AG04449 (cell line): Measurements from ENCODE around the gene MLPH.

ENCODE experiments used
- CTCF ChIA-PET: fragments of 350-600 bp; formaldehyde crosslinking; extraction: SDS; loops from one replicate; lab custom pipeline; 2021; ENCODE audit warnings: antibody characterized with exemption; lab: Yijun Ruan, JAX
- POLR2A ChIA-PET: fragments of 400-600, 350-600 bp; formaldehyde crosslinking; extraction: SDS; loops from one replicate; lab custom pipeline; 2020; ENCODE audit warnings: antibody characterized with exemption, inconsistent platforms; lab: Yijun Ruan, JAX
- DNase-seq: peaks from one replicate; pipeline ENCODE4 v3.0.0-alpha.2; 2010; ENCODE audit warnings: low read depth, low spot score
- H3K4me3 ChIP-seq: 2 replicates; pipeline ENCODE4 v1.5.1; 2011; ENCODE audit warnings: low read depth, mild to moderate bottlenecking, control low read depth, low read length
- TF ChIP-seq, protein P1 (sequence below): IDR thresholded peaks from one replicate; pipeline ENCODE4 v1.5.1; 2011; ENCODE audit warnings: mild to moderate bottlenecking, moderate library complexity, low read length, control low read depth, inconsistent platforms; ENCODE audit not compliant: insufficient read depth; ENCODE audit errors: missing control alignments

MLPH gene

DNA sequence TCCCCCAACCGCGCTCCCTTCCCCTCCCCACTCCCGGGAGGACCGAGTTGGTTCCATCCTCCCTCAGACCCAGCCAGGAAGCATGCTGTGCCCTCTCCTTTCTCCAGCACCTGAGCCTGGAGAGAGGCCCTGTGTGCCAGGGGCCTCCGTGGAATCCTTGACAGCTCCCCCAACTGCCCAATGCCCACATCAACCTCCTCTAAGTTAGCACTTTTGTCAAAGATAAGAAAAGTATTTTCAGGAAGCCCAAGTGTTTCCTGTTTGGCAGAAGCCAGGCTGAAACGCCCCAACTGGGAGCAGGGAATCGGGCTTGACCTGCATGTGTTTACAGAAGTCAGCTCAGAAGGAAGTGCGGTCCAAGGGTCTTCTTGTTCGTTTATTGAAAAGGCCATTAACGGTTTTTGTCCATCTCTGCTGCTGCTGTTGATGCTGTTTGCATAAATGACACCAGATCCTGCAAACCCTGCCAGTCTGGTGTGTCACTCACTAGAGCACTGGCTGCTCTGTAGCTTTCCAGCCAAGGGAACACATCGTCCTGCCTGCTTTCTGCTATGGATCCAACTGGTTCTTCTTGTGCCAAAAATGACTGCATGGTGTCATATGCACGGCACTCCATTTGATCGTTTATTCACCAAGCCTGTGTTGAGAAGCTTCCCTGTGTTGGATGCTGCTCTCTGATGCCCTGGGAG is 37.7 kb upstream of the MLPH start:
- ChIA-PET CTCF (interaction anchor here (1.0 to 10.5 kb wide), 10 partner anchors 7 to 123 kb away, joined by 3 to 115 read pairs (median 25); no protein-coding TSS in a partner anchor), POLR2A (no interaction called here)

DNA sequence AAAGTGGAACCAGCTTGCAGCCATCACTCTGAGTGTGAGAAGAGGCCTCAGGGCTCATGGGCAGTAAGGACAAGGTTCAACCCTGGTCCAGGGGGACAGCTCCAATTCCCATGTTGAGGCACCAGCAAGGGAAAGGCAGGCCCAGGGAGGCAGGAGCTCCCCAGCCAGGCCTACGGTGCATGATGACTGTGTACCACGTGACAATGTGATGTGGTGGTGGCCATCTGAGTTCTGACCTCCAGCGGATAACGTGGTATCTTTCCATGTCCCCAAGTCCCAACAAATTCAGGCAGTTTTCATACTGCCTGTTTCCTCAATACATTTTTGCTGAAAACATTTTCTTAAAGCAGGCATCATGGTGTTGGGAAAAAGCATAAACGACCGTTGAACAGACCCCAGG is 36.9 kb upstream of the MLPH start:
- TF ChIP-seq, protein P1, sequence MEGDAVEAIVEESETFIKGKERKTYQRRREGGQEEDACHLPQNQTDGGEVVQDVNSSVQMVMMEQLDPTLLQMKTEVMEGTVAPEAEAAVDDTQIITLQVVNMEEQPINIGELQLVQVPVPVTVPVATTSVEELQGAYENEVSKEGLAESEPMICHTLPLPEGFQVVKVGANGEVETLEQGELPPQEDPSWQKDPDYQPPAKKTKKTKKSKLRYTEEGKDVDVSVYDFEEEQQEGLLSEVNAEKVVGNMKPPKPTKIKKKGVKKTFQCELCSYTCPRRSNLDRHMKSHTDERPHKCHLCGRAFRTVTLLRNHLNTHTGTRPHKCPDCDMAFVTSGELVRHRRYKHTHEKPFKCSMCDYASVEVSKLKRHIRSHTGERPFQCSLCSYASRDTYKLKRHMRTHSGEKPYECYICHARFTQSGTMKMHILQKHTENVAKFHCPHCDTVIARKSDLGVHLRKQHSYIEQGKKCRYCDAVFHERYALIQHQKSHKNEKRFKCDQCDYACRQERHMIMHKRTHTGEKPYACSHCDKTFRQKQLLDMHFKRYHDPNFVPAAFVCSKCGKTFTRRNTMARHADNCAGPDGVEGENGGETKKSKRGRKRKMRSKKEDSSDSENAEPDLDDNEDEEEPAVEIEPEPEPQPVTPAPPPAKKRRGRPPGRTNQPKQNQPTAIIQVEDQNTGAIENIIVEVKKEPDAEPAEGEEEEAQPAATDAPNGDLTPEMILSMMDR = no peak
- ChIA-PET POLR2A (no interaction called here), CTCF (interaction anchor here (1.1 to 10.5 kb wide), 8 partner anchors 8 to 122 kb away, joined by 4 to 115 read pairs (median 28); no protein-coding TSS in a partner anchor)
- DNase-seq = no peak
- no peak overlapping the region for H3K4me3 ChIP-seq

More for the DNA sequence above, 37.7 kb upstream of the MLPH start:
- H3K4me3 ChIP-seq = no peak overlapping the region
- no peak for DNase-seq
- TF ChIP-seq, protein P1 = no peak

DNA sequence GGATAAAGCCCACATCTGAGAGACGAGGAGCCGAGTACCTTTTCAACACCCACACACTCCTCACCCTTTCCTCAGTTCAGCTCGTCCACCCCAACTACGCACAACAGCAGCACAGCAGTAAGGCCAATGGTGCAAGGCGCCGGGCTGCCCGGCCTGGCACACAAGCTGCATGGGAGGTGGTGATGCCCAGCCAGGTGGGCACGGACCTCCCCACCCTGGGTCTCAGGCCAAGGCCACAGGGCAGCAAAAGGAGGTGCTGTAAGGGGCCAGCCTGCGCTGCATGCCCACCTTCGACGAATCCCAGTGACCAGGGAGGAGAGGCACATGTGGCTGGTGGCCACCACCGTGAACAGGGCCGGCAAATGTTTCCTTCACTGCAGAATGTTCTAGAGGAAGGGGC is 36.5 kb upstream of the MLPH start:
- TF ChIP-seq, protein P1 = no peak
- POLR2A ChIA-PET = no interaction called here
- CTCF ChIA-PET = interaction anchor here (1.1 to 10.5 kb wide), 12 partner anchors 9 to 294 kb away, joined by 4 to 115 read pairs (median 20); no protein-coding TSS in a partner anchor
- no peak overlapping the region for H3K4me3 ChIP-seq
- DNase-seq = no peak

DNA sequence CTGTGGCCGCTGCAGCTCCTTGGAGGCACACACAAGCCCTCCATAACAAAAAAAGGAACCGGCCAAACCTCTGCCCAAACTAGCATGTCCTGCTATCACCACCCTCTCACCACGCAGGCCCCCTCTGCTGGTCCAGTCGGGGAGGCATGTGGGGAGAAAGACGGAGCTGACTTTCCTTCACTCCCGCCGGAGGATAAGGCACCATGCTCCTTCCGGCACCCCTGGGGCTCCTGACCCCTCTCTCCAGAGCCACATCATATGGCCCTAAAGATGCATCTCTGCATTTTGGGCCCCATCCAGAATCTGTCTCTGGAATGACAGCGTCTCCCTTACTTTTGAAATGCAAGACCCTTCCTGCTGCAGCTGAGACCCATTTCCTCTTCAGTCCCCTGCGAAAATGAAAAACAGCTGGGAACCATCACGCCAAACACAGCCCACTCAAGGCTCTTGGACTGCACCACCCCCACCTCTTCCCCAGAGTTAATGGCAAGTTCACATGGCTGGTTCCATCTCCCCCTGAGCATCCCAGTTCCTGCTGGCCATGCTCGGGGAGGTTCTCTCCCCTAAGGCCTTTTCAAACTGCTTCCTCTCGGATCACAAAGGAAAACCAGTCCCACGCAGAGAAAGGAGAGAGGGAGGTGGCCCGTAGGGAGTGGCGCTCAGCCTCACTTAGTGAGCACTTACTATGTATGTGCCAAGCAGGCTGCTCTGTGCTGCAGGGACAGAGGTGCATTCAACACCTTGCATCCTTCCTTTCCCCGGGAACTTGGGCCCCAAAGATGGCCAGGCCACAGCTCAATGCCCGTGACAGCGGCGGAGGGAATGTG is 35.2 kb upstream of the MLPH start:
- H3K4me3 ChIP-seq = no peak overlapping the region
- TF ChIP-seq, protein P1 = peak; percentile 81
- ChIA-PET POLR2A (interaction anchor here (0.7 to 1.0 kb wide), 6 partner anchors 10 to 263 kb away, joined by 3 to 4 read pairs (median 3); partner anchors contain the start of gene COL6A3), CTCF (interaction anchor here (1.1 to 10.5 kb wide), 15 partner anchors 9 to 297 kb away, joined by 3 to 115 read pairs (median 14); no protein-coding TSS in a partner anchor)
- DNase-seq = no peak

DNA sequence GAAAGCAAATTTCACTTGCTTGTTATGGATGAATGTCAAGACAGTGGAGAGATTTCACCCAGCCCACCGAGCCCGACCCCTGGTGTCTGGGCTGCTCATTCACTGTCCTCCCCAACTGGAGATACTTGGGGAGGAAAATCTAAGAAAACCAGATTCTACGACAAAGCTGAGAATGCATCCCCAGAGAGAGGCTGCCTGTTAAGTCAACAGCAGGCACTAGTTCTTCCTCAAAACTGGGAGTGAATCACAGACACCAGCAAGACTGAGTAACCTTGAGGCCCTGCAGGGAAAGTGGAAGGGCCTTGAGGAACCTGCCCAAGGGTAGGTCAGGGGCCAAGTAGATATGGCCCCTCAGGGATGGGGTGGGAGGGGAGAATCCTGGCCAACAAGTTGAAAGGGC is 34.2 kb upstream of the MLPH start:
- ChIA-PET CTCF (interaction anchor here (1.2 to 10.5 kb wide), 8 partner anchors 8 to 119 kb away, joined by 3 to 115 read pairs (median 20); no protein-coding TSS in a partner anchor), POLR2A (interaction anchor here (1.1 kb wide), 1 partner anchor 11 kb away, joined by 5 read pairs; no protein-coding TSS in a partner anchor)
- no peak overlapping the region for H3K4me3 ChIP-seq
- TF ChIP-seq, protein P1 = no peak
- peak; percentile 55 for DNase-seq
